ENCODE results near the gene PDPN. TPM values are rescaled to one million over a fixed set of nuclear protein-coding genes. Genes with fewer than 3 reads are reported as not detected.

PDPN gene
- total RNA-seq, 1 donor from 2014 or later: 43.7 TPM

GRCh38 chr1:13595411-13595810 lies 11.8 kb downstream of the PDPN start:
- no peaks in the 10 kb centered on the region for H3K27me3 ChIP-seq
- no peaks in the 10 kb centered on the region for H3K9me3 ChIP-seq
- DNase-seq (ENCODE audit: extremely low spot score in 2 of 2): no peak
- TF ChIP-seq POLR2A (IDR thresholded peaks at IDR 0.05): no peak
- TF ChIP-seq, protein P1, sequence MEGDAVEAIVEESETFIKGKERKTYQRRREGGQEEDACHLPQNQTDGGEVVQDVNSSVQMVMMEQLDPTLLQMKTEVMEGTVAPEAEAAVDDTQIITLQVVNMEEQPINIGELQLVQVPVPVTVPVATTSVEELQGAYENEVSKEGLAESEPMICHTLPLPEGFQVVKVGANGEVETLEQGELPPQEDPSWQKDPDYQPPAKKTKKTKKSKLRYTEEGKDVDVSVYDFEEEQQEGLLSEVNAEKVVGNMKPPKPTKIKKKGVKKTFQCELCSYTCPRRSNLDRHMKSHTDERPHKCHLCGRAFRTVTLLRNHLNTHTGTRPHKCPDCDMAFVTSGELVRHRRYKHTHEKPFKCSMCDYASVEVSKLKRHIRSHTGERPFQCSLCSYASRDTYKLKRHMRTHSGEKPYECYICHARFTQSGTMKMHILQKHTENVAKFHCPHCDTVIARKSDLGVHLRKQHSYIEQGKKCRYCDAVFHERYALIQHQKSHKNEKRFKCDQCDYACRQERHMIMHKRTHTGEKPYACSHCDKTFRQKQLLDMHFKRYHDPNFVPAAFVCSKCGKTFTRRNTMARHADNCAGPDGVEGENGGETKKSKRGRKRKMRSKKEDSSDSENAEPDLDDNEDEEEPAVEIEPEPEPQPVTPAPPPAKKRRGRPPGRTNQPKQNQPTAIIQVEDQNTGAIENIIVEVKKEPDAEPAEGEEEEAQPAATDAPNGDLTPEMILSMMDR (IDR thresholded peaks at IDR 0.05): no peak
- TF ChIP-seq POLR2AphosphoS5 (IDR thresholded peaks at IDR 0.05; ENCODE audit: insufficient read depth in 1 of 2, low read depth in 1 of 2): no peak
- peak overlapping the region; percentile 55 for H3K27ac ChIP-seq
- intact Hi-C loops (cut with DNase I): no loop called here
- peaks cover 48% of the 10 kb centered on the region for H3K4me1 ChIP-seq
- H3K4me3 ChIP-seq: no peak overlapping the region
- H3K36me3 ChIP-seq: peaks cover 0 to 4% of the 10 kb centered on the region in 2 donors

DNA sequence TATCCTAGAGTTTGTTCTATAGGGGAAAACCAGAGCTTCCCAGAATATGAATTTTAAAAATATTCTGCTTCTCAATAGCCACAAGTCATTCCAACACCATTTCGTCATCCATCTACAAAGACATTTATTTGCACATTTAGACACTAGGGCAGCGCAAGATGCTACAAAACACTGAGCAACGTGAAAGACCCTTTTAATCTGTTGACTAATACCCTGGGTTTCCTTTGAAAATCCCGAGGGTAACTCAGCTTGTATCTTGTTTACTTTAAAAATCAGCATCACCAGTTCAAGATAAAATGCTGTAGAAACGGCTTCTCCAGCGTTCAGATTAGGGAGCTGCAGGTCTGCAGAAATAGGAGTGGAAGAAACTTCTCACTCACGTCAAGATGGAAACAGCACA lies 13.5 kb downstream of the PDPN start:
- intact Hi-C loops (cut with DNase I): no loop called here
- no peak overlapping the region for H3K4me3 ChIP-seq
- H3K4me1 ChIP-seq: peaks cover 60% of the 10 kb centered on the region
- H3K27me3 ChIP-seq: no peaks in the 10 kb centered on the region
- H3K9me3 ChIP-seq: no peaks in the 10 kb centered on the region
- DNase-seq (ENCODE audit: extremely low spot score in 2 of 2): no peak
- peaks cover 0 to 4% of the 10 kb centered on the region in 2 donors for H3K36me3 ChIP-seq
- TF ChIP-seq POLR2A (IDR thresholded peaks at IDR 0.05) (no peak), POLR2AphosphoS5 (IDR thresholded peaks at IDR 0.05; ENCODE audit: insufficient read depth in 1 of 2, low read depth in 1 of 2) (no peak)
- TF ChIP-seq, protein P1 (IDR thresholded peaks at IDR 0.05): no peak
- peak overlapping the region; percentile 35 for H3K27ac ChIP-seq

DNA sequence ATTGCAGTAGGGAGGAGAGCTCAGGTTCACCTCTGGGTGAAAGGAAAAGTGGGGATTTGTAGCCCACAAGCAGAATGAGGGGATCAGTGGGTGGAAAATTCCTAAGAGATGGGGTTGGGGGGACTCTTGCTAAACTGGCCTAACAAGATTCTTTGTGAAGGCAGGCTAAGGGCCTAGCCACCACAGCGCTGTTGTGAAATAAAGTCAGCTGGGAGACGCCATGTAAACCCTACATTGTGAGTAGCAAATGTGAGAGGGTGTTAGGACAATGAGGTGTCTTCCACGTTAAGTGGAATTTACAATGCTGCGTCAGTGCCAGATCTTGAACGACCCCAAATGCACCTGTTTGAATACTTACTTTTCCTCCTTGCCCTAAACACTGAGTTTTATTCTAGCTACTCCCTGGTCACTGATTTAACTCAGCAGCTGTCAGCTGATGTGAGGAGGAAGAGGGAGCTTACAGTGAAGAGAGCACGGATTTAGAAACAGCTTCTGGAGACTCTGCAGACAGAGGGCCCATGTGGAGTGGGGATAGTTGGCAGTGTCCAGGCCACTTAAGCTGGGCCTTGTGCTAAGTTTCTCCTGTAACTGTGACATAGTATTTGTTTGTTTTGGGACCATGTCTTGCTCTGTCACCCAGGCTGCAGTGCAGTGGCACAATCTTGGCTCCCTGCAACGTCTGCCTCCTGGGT lies 17.3 kb downstream of the PDPN start:
- TF ChIP-seq, protein P1 (IDR thresholded peaks at IDR 0.05): no peak
- TF ChIP-seq POLR2AphosphoS5 (IDR thresholded peaks at IDR 0.05; ENCODE audit: insufficient read depth in 1 of 2, low read depth in 1 of 2) (no peak), POLR2A (IDR thresholded peaks at IDR 0.05) (no peak)
- intact Hi-C loops (cut with DNase I): no loop called here
- no peaks in the 10 kb centered on the region for H3K27me3 ChIP-seq
- peaks cover 61% of the 10 kb centered on the region for H3K4me1 ChIP-seq
- H3K9me3 ChIP-seq: no peaks in the 10 kb centered on the region
- H3K27ac ChIP-seq: peak overlapping the region; percentile 76
- no peak overlapping the region for H3K4me3 ChIP-seq
- no peak for DNase-seq (ENCODE audit: extremely low spot score in 2 of 2)
- peaks cover 0 to 4% of the 10 kb centered on the region in 2 donors for H3K36me3 ChIP-seq

DNA sequence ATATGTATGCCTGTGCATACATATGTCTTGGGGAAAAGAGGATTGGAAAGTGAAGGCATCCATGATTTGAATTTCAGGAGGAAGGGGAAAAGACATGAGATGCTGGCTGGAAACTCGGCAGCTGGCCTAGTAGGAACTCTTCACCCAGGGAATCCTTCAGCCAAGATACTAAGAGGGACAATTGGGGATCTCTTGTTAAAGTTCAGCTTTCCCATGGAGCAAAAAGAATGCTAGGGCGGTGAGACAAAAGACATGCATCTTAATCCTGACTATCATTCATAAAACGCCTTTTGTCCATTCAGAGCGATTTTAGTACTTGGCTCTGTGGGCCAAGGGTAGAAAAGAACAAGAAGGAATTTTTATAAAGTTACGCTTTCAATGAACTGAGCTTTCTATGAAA lies 20.5 kb downstream of the PDPN start:
- TF ChIP-seq, protein P1 (IDR thresholded peaks at IDR 0.05): no peak
- TF ChIP-seq POLR2AphosphoS5 (IDR thresholded peaks at IDR 0.05; ENCODE audit: insufficient read depth in 1 of 2, low read depth in 1 of 2): no peak
- no peak for TF ChIP-seq POLR2A (IDR thresholded peaks at IDR 0.05)
- Histone ChIP-seq H3K4me3 (no peak overlapping the region), H3K4me1 (peaks cover 55% of the 10 kb centered on the region), H3K36me3 (peaks cover 0 to 12% of the 10 kb centered on the region in 2 donors), H3K27ac (peak overlapping the region; percentile 43), H3K27me3 (no peaks in the 10 kb centered on the region), H3K9me3 (no peaks in the 10 kb centered on the region)
- no peak for DNase-seq (ENCODE audit: extremely low spot score in 2 of 2)
- intact Hi-C loops (cut with DNase I): no loop called here

- Histone ChIP-seq H3K4me1 (peaks cover 49% of the 10 kb centered on the region), H3K36me3 (peaks cover 0 to 14% of the 10 kb centered on the region in 2 donors), H3K27me3 (no peaks in the 10 kb centered on the region), H3K4me3 (no peak overlapping the region), H3K27ac (peak overlapping the region; percentile 60), H3K9me3 (no peaks in the 10 kb centered on the region)
- TF ChIP-seq POLR2A (IDR thresholded peaks at IDR 0.05) (no peak), POLR2AphosphoS5 (IDR thresholded peaks at IDR 0.05; ENCODE audit: insufficient read depth in 1 of 2, low read depth in 1 of 2) (no peak)
- TF ChIP-seq, protein P1 (IDR thresholded peaks at IDR 0.05): no peak
- intact Hi-C loops (cut with DNase I): no loop called here
- no peak for DNase-seq (ENCODE audit: extremely low spot score in 2 of 2)
Measured at GRCh38 chr1:13604721-13605120, 21.1 kb downstream of the PDPN start.

All from vagina (tissue), 2 donors.